Hepatocyte (in vitro differentiated cells): ENCODE measurements around the gene RALGAPA2. TPM values are rescaled to one million over a fixed set of nuclear protein-coding genes. Genes with fewer than 3 reads are reported as not detected.

Experiments used
- DNase-seq: peaks from one replicate; pipeline ENCODE4 v3.0.0-alpha.2; 2016; ENCODE audit warnings: low spot score
- H2AFZ ChIP-seq: fragments of 200-600 bp; sonication (generic); 2 replicates; pipeline ENCODE4 v1.6.0; 2016; ENCODE audit warnings: antibody characterized with exemption, mild to moderate bottlenecking
- H3K27ac ChIP-seq: fragments of 200-600 bp; sonication (generic); 2 replicates; pipeline ENCODE4 v1.5.1; 2016; ENCODE audit warnings: mild to moderate bottlenecking
- H3K27me3 ChIP-seq: fragments of 200-600 bp; sonication (generic); 2 replicates; pipeline ENCODE4 v1.6.1; 2016
- H3K36me3 ChIP-seq: fragments of 200-600 bp; sonication (generic); replicated peaks from 2 replicates; pipeline ENCODE4 v1.5.1; 2016; ENCODE audit warnings: low read depth; ENCODE audit not compliant: insufficient read depth
- H3K4me1 ChIP-seq: fragments of 200-600 bp; sonication (generic); 2 replicates; pipeline ENCODE4 v1.5.1; 2016; ENCODE audit warnings: mild to moderate bottlenecking, moderate library complexity; ENCODE audit not compliant: insufficient read depth
- H3K4me2 ChIP-seq: fragments of 200-600 bp; sonication (generic); 2 replicates; pipeline ENCODE4 v1.6.0; 2016
- H3K4me3 ChIP-seq: fragments of 200-600 bp; sonication (generic); 2 replicates; pipeline ENCODE4 v1.5.1; 2016; ENCODE audit warnings: mild to moderate bottlenecking
- H3K79me2 ChIP-seq: fragments of 200-600 bp; sonication (generic); 2 replicates; pipeline ENCODE4 v1.6.0; 2017; ENCODE audit warnings: mild to moderate bottlenecking
- H3K9me2 ChIP-seq: fragments of 200-600 bp; sonication (generic); replicated peaks from 2 replicates; pipeline ENCODE4 v1.6.0; 2017; ENCODE audit warnings: mild to moderate bottlenecking; ENCODE audit not compliant: insufficient read depth
- H3K9me3 ChIP-seq: fragments of 200-600 bp; sonication (generic); 2 replicates; pipeline ENCODE4 v1.5.1; 2016; ENCODE audit warnings: low read depth, mild to moderate bottlenecking
- H4K20me1 ChIP-seq: fragments of 200-600 bp; sonication (generic); 2 replicates; pipeline ENCODE4 v1.6.0; 2016; ENCODE audit warnings: mild to moderate bottlenecking; ENCODE audit not compliant: insufficient read depth, poor library complexity, severe bottlenecking
- EZH2 ChIP-seq: fragments of 200-600 bp; sonication (generic); IDR thresholded peaks from 2 replicates; pipeline ENCODE4 v1.6.1; 2016; ENCODE audit warnings: antibody characterized with exemption, mild to moderate bottlenecking, borderline replicate concordance
- EZH2phosphoT487 ChIP-seq: fragments of 200-600 bp; sonication (generic); IDR thresholded peaks from one replicate; pipeline ENCODE4 v1.6.1; 2018; ENCODE audit warnings: antibody characterized with exemption, mild to moderate bottlenecking, low read depth, moderate library complexity; ENCODE audit not compliant: unreplicated experiment, severe bottlenecking
- WGBS: methylation state at CpG from one replicate; pipeline ENCODE4 v1.1.6; 2016; ENCODE audit warnings: low lambda C conversion rate; ENCODE audit errors: missing lambda C conversion rate; 5-methylcytosine and 5-hydroxymethylcytosine counted together
- polyA plus RNA-seq: library from polyadenylated mRNA; unstranded; fragments of >200 nt; fragmentation: Nextera tagmentation; extraction: Ambion mirVana; gene quantifications from 2 replicates; pipeline ENCODE4 v1.2.1, GENCODE V29; 2016
- total RNA-seq: library from RNA; depleted of rRNA; stranded (reverse); fragments of >200 nt; gene quantifications from 2 replicates; pipeline ENCODE4 v1.2.3, GENCODE V29; 2014
- TF ChIP-seq, protein P1 (sequence below): fragments of 200-600 bp; sonication (generic); IDR thresholded peaks from 2 replicates; pipeline ENCODE4 v1.5.1; 2016; ENCODE audit warnings: antibody characterized with exemption, mild to moderate bottlenecking; ENCODE audit not compliant: poor library complexity

RALGAPA2 gene
- total and polyA plus RNA-seq, 2 experiments from 2014 or later: 16.8 to 35.3 TPM

GRCh38 chr20:20580139-20580538 lies 132.3 kb downstream of the RALGAPA2 start:
- H3K36me3 ChIP-seq: no peaks in the 10 kb centered on the region
- DNase-seq: no peak
- H3K27ac ChIP-seq: no peak overlapping the region
- H3K4me2 ChIP-seq: no peak overlapping the region
- no peak overlapping the region for H2AFZ ChIP-seq
- TF ChIP-seq, protein P1, sequence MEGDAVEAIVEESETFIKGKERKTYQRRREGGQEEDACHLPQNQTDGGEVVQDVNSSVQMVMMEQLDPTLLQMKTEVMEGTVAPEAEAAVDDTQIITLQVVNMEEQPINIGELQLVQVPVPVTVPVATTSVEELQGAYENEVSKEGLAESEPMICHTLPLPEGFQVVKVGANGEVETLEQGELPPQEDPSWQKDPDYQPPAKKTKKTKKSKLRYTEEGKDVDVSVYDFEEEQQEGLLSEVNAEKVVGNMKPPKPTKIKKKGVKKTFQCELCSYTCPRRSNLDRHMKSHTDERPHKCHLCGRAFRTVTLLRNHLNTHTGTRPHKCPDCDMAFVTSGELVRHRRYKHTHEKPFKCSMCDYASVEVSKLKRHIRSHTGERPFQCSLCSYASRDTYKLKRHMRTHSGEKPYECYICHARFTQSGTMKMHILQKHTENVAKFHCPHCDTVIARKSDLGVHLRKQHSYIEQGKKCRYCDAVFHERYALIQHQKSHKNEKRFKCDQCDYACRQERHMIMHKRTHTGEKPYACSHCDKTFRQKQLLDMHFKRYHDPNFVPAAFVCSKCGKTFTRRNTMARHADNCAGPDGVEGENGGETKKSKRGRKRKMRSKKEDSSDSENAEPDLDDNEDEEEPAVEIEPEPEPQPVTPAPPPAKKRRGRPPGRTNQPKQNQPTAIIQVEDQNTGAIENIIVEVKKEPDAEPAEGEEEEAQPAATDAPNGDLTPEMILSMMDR: no peak
- no peak for TF ChIP-seq EZH2
- TF ChIP-seq EZH2phosphoT487: no peak
- no peak overlapping the region for H3K4me3 ChIP-seq
- H3K79me2 ChIP-seq: no peaks in the 10 kb centered on the region
- no peaks in the 10 kb centered on the region for H3K4me1 ChIP-seq
- no peaks in the 10 kb centered on the region for H4K20me1 ChIP-seq
- 83% methylated on average over 1 of the region's 1 CpG for WGBS
- no peaks in the 10 kb centered on the region for H3K9me2 ChIP-seq
- no peaks in the 10 kb centered on the region for H3K27me3 ChIP-seq
- H3K9me3 ChIP-seq: no peaks in the 10 kb centered on the region

DNA sequence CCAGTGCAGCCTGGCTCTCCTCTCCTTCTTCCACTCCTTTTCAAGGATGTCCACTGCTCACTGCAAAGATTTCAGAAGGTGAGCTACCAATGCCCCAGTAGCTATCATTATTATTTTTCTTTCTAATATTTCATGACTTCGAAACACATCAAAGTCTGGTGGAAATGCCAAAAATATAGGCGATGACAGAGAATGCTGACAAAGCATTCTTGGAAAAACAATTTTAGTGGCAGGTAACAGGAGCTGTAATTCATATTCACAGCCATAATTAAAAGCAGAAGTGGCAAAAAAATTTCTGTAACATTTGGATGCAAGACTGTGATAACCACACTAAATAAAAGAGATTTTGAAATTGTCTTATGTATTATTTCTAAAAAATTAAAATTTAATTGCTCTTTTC lies 133.6 kb downstream of the RALGAPA2 start:
- Histone ChIP-seq H3K4me2 (no peak overlapping the region), H3K4me3 (no peak overlapping the region), H3K27ac (no peak overlapping the region), H2AFZ (no peak overlapping the region), H3K4me1 (no peaks in the 10 kb centered on the region), H3K36me3 (no peaks in the 10 kb centered on the region), H3K79me2 (no peaks in the 10 kb centered on the region), H3K27me3 (no peaks in the 10 kb centered on the region), H3K9me2 (no peaks in the 10 kb centered on the region), H4K20me1 (no peaks in the 10 kb centered on the region), H3K9me3 (no peaks in the 10 kb centered on the region)
- TF ChIP-seq EZH2phosphoT487 (no peak), EZH2 (no peak)
- TF ChIP-seq, protein P1: no peak
- 95% methylated on average over 2 of the region's 2 CpGs for WGBS
- DNase-seq: no peak

DNA sequence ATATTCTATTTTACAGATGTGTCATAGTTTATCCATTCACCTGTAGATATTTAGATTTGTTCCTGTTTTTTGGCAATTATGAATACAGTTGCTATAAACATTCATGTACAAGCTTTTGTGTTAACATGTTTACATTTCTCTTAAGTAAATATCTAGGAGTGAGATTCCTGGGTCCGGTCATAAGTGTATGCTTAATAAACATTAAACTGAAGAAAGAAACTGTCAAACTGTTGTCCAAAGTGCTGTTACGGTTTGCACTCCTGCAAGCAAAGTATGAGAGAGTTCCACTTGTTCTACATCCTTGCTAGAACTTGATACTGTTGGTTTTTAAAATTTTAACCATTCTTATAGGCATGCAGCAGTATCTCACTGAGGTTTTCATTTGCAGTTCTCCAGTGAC lies 138.6 kb downstream of the RALGAPA2 start:
- H3K9me2 ChIP-seq: no peaks in the 10 kb centered on the region
- no peaks in the 10 kb centered on the region for H3K36me3 ChIP-seq
- no peak overlapping the region for H2AFZ ChIP-seq
- no peaks in the 10 kb centered on the region for H3K79me2 ChIP-seq
- no peak overlapping the region for H3K27ac ChIP-seq
- TF ChIP-seq EZH2phosphoT487 (no peak), EZH2 (no peak)
- TF ChIP-seq, protein P1: no peak
- H3K4me2 ChIP-seq: no peak overlapping the region
- no peaks in the 10 kb centered on the region for H3K4me1 ChIP-seq
- no peaks in the 10 kb centered on the region for H3K27me3 ChIP-seq
- H3K9me3 ChIP-seq: no peaks in the 10 kb centered on the region
- DNase-seq: no peak
- no peak overlapping the region for H3K4me3 ChIP-seq
- H4K20me1 ChIP-seq: no peaks in the 10 kb centered on the region
- 73% methylated on average over 2 of the region's 2 CpGs for WGBS
